GM12874 (cell line): Measurements from ENCODE around the gene RNF157.

Experiments used
- CTCF ChIP-seq: IDR thresholded peaks from 2 replicates; pipeline ENCODE4 v1.5.1; 2011; ENCODE audit warnings: low read depth, mild to moderate bottlenecking, control low read depth, low read length, moderate library complexity; ENCODE audit not compliant: insufficient read depth

Gene RNF157

DNA sequence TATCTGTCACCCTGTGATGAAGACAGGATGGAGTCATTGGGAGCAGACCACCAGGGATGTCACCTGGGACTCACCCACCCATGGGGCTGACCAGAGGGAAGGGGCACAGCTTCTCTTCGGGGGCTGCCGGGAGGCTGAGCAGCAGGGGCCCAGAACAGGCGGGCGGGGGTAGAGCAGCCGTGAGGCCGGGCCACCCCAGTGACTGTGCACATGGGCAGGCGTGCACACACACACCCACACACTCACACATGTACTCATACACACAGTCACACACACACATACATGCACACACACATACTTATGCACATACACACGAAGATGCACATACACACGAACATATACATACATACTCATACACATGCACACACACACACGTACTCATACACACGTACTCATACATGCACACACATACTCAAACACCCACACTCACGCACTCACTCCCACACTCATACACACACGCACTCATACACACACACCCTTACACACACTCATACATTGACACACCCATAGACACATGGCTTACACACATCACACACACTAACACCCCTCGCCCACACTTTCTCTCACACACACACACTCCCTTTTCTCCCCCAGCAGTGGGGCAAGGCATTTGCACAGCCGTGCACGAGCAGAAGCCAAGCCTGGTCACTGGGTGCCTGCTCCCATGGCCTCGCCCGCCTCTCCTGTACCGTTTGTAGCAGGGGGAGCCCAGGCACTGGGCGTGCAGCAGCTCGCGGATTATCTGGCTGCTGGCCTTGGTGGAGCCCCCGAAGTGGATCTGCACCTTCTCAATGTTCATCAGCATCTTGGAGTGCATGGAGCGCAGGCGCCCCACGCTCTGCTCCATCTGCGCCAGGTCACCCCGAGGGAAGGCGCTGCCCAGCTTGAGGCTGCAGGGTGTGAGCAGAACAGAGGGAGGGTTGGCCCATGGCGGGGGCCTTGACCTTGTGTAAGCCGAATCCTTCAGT is 37.3 kb upstream of the RNF157 start:
- no peak for TF ChIP-seq CTCF

DNA sequence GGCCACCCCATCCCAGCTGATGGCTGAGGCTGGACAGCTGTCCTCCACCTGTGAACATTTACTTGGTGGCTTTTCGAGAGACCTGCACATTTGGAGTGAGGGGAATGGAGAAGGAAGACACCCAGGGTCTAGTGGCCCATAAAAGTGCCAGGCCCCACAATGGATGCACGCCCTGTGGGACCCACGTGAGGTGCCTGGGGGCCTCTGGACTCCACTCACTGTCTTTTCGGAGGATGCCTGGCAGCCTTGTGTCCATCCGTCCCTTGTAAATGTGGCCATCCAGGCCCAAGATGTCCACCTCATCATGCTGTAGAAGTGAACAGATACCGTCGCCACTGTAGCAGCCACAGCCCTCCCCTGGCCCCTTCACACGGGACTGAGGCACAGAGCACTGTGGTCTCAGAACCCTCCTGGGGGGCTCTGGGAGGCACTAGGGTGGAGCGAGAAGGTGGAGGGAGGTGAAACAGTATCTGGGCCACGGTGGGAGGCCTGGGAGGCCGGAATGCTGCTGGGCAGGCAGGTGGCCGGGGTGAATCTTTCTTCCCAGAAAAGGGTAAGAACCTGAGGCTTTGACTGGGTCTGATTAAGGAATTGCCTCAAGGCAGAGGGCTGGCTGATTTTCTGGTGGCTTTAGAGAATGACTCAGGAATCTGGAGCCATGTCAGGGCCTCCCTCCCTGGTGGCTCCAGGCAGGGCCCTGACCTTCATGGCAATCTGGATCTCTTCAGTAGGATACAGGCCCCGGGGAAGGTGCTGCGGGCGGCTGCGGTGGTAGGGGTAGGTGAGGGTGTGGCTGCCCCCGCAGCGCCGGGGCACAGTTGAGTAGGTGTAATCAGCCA is 36.4 kb upstream of the RNF157 start:
- TF ChIP-seq CTCF: no peak

DNA sequence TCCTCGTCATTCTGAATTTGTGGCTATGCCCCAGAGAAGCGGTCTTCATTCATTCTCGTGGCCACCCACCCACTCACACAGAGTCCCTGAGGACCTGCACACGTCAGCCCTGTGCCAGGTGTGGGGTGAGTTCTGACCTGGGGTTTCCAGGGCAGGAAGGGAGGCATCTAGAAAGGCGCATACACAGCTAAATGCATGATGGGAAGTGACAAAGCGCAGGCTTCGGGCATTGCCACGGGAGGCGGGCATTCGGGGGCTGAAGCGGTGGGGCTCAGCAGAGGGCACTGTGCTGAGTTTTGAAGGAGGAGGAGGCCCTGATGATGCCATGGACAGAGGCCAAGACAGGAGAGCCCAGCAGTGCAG is 35.8 kb upstream of the RNF157 start:
- no peak for TF ChIP-seq CTCF

DNA sequence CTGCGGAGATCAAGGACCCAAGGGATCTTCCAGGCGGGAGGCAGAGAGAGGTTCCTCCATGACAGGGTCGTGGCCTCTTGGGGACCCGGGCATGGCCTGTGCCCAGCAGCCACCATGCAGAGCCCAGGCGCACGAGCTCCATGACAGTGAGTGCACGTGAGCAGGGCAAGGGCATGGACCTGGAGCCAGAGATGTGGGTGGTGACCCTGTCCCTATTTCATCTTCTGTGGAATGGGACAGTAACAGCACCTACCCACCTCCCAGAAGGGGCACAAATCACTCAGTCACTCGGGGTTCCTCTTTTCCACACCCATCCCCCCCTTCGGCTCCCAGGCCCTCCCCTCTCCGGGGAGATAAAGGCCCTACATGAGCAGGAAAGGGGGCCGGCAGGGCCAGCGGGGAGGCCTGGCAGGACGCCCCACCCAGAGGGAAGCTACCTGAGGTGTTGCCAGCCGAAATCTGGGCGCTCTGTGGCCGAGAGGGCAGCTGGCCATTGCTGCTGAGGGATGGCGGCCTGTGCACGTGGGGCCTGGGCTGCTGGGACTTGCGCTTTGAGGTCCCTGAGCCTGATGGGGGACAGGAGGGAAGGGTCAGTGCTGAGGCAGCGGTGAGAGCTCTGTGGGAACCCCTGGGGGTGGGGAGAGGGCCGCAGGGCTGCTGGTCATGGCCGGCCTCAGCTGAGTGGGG is 35.2 kb upstream of the RNF157 start:
- no peak for TF ChIP-seq CTCF

- TF ChIP-seq CTCF: no peak
Measured at GRCh38 chr17:76274112-76274956, 34.0 kb upstream of the RNF157 start.

DNA sequence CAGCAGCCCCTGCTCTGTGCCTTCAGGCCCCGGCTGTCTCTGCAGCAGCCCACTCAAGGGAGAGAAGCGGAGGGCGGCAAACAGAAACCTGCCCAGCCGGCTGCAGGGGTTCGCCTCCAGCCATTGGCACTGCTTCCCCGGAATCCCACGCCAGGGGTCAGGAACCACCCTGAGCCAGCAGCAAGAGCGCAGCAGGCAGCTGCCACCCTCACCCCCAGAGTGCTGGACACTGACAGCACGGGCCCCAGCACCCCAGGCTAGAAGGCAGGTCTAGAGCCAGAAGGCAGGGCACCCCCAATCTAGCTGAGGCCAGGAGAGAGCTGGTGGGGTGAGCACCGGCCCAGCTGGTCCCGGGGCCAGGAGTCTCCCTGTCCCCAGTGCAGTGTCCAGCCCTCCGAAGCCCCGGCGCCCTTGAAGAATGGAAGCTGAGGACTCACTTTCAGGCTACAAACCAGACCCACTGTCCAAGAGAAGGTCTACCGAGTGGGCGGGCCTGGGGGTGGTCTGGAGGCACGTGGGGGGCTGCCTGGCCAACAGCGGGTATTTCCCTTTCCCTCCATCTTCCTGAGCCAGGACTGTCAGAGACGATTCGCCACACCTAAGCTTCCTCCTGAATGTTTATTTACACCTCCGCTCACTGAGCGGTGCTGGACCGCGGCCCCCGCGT is 33.3 kb upstream of the RNF157 start:
- TF ChIP-seq CTCF: no peak
